HG02938 (cell line): Measurements from ENCODE around the gene CD63.

Experiments used
- ATAC-seq: cut with Tn5 transposase; IDR thresholded peaks from one replicate; pipeline ENCODE4 v1.9.1; 2021; ENCODE audit warnings: mild to moderate bottlenecking, moderate library complexity; ENCODE audit not compliant: unreplicated experiment

Gene CD63

DNA sequence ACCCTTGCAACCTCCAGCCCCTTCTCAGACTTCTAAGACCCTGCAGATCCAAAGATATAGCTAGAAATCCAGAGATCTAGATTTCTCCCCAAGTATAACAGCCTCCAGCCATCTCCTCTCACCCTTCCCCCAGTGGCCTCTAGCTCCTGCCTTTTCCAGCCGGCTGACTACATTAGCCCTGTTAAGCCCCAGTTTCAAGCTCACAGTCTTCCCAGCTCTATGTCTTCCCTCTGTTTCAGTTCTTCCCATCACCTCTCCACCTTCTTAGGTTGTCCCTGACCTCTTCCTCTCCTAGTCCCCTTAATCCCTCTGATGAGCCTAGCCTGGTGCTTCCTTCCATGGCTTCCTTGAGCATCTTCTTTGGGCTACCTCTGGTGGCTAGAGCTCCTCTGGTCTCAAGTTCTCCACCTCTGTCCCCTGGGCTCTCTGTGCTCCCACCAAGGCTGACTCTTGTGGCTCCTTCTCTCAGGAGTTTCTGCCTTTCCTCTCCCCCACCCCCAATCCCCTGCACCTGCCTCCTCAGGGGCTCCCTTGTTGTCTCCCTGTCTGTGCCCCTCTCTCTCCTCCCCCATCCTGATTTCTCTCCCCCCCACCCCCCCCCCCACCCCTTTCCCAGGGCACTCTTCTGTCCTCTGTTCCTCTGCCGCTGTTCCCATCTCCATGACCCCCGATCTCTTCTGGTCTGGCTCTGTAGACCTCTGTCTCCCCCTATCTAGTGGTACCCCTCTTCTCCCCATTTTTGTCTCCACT lies 13.3 kb upstream of the CD63 start:
- no peak for ATAC-seq

DNA sequence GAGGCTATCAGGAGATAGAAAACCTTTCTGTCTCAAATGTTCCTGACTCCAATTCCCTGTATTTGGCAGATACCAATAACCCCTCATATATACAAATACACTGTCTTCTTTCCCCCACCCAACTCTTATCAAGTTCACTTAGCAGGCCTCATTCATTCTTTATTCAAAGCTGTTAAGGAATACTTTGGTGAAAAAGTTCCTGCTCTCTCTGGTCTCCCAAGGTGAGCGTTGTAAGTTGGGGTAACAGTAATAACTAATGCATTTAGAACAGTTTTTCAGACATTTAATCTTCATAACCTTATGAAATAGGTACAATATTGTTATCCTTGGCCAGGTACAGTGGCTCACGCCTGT lies 10.2 kb upstream of the CD63 start:
- ATAC-seq = no peak

DNA sequence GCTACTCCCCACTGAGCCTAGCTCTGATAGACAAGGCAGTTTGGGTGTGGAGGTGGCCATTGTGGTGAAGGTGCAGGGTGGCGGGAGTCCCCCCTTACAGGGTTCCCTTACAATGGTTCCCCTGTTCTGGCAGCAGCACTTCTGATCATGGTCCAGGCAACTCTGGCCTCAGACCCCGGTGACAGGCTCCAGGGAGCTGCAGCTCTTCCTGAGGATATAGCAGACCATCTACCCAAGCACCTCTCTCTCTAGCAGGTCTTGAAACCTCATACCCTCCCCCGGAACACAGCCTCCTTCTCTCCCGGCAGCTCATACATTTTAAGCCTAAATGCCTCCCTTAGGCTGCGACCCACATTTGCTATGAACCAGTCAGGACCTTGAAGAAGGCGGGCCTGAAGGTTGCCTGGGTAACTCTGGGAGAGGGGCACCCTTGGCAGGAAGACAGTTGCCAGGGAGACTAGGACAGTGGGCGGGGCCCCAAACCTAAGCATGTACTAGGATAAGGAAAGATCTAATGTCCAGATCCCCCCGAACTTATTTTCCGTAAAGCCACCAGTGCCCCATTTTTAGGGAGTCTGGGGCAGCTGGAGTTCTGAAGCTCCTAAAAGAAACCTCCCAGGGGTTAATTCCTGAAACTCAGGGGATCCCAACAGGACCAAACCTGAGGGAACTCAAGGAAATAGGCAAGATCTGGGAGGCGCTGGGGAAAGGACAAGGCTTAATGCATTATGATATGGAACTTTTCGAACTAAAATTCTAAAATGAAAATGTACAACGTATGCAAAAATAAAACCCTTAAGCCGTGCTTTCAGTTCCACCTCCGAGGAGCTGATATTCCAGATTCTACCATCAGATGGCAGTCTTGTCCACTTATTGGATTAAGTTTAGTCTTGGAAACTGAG lies 9.6 kb upstream of the CD63 start:
- peak; percentile 75 for ATAC-seq

DNA sequence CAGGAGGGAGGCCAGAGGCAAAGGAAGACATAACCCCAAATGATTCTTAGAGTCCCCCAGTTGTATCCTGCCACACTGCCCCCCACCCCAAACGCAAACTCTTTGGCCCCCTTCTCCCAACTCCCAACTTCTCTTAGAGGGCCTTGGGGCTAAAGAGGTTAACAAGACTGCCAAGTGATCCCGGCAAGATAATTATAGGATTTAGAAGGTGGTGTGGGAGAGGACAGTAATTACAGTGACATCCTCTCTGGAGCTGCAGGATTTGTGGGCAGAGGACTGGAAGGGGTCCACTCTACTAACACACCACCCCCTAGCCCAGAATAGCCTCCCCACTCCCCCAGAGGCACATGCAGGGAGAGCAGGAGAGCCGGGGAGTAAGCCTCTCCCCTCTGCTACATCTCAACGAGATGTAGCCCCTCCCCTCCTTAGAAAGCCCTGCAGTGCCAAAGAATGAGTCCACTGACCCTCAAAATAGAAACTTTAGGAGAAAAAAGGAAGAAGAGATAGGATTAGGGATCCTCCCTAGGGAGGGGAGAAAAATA lies 8.8 kb upstream of the CD63 start:
- no peak for ATAC-seq

DNA sequence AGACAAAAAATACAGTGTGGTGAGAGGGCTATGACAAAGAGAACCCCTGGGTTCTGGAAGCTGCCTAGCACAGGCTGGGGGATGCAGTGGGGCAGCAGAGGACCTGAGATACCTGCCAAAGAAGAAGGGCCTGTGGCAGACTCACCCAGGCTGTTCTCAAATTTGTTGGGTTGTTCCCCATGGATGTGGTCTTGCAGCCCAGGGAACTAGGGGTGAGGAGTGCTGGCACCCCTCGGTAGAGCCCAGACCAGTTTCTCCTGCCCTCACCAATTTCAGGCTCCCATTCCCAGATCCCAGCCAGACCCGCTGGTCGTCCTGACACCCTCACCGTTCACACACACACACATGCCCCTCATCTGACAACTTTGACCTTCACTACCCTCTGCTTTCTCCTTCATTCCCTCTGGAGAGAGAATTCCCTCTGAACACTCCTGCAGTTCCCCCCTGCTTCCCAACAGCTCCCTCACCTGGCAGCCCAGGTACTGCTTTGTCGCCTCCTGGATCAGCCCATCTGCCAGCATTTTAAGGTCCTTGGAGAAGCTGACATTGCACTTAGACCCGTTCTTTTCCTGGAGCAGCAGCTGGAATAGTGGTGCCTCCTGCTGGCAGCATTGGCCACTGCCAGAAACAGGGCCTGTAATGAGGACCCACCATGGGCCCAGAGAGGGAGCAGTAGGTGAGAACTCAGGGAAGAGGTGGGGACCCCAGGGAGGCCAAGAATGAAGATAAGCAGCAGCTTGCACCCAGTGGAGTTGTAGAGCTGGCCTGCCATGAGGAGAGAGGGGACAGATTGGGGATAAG lies 8.2 kb upstream of the CD63 start:
- no peak for ATAC-seq

DNA sequence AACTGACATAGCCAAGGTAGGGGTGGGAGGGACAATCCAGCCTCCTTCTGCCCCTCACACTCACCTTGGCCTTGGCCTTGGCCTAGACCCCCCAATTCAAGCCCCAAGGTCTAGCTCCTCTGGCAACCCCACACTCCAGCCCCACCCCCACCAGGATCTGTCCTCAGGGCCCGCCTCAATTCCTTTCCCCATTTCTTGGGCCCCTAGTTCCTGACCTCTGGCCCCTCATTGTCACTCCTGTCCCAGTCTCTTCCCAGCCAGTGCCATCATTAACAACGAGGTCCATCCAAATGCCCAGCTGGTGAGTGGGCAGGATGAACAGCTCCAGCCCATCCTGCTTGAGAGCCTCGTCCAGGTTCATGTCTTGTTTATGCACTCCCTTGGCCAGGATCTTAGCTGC lies 7.3 kb upstream of the CD63 start:
- no peak for ATAC-seq

DNA sequence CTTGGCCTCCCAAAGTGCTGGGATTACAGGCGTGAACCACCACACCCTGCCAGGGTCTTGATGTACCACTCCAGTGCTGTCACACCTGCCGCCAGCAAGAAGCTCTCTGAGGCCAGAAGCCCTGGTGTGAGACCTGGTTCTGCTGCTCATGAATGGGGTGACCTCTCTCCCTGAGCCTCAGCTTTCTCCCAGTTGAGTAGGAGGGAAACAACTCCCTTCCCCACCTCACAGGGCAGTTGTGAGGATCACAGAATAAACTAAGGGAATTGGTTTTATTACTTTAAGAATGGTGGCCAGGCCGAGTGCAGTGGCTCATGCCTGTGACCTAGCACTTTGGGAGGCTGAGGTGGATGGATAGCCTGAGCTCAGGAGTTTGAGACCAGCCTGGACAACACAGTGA lies 5.8 kb upstream of the CD63 start:
- no peak for ATAC-seq

DNA sequence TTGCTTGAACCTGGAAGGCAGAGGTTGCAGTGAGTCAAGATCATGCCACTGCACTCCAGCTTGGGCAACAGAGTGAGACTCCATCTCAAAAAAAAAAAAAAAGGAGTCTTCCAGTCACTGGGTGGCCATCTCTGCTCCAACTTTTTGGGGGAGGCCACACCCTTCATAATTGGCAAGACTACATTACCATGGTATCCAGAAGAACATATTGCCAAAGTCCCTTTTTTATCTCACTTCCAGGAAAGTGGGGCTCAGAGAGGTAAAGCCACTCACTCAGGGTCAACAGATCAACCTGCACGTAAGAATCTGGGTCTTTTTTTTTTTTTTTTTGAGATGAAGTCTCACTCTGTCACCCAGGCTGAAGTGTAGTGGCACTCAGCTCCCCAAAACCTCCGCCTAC lies 5.0 kb upstream of the CD63 start:
- ATAC-seq = no peak

DNA sequence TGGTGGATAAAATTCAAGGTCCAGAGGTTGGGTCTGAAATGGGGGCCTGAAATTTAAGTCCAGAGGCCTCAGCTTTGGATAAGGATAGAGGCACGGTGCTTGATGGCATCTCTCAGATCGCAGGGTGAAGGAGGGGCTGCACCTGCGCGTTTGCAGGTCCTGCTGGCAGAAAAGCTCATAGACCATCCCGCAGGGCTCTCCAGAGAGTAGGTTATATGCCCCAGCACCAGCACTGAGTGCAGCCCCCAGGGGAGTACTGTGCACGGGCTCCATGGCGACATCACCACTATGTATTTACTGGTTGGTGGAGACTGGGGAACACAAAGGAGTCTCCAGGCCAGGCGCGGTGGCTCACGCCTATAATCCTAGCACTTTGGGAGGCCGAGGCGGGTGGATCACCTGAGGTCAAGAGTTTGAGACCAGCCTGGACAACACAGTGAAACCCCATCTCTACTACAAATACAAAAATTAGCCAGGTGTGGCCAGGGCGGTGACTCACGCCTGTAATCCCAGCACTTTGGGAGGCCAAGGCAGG lies 4.3 kb upstream of the CD63 start:
- no peak for ATAC-seq

DNA sequence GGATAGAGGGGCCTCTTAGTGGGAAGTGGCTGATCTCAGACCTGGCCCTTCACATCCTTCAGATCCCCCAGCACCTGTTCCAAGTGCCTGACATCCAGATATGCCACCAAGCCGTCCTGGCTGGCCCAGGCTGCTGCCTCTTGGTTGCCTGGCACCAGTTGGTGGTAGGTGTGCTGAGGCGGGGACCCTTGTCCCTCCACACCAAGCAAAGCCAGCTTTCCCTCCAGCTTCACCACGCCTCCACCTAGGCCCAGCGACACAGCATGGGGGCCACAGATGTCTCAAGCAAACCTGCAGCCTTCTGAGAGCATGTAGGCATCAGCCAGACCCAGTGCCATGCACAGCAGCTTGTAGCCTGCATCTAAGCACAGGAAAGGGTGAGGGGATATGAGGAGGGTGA lies 3.5 kb upstream of the CD63 start:
- ATAC-seq = no peak

DNA sequence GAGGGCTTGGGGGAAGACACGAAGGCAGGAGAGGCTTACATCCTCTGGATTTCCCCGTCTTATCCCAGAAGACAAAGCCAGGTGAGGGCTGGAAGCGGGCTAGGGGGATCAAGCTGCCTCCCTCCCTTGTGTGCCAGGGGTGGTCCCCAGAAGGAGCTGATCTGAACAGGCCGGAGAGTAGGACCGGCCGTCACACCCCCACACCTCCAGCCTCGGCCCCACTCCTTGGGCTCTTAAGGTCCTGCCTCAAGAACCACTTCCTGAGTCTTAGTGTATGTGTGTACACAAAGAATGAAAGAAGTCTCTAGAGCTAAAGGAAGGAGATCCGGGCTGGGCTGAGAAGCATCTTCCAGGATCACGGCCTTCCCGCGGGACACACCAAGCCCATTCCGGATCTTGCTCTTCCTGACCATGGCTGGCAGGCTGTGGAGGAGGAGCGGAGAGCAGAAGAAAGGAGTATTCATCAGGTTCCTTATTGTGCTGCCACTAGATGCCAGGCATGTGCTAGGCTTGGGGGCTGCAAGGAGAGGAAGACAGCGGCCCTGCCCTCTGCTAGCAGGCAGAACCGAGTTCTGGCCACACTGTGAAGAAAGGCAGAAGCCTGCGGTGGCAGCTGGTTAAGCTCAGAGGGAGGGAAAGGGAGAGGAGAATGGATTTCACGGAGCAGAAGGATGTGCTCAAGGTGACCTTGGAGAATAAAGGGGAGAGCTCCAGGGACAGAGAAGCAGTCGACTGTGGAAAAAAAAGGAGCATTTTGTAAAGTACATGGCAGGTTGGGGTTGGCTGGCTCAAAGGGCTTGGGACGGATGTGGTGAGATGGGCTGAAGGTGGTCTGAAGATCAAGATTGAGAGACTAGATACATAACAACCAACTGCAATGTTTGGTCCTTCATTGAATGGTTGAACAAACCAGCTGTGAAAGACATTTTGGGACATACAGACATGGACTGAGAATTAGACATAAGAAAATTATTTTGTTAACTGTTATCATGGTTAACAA lies 1.3 kb upstream of the CD63 start:
- ATAC-seq = peak; percentile 51

DNA sequence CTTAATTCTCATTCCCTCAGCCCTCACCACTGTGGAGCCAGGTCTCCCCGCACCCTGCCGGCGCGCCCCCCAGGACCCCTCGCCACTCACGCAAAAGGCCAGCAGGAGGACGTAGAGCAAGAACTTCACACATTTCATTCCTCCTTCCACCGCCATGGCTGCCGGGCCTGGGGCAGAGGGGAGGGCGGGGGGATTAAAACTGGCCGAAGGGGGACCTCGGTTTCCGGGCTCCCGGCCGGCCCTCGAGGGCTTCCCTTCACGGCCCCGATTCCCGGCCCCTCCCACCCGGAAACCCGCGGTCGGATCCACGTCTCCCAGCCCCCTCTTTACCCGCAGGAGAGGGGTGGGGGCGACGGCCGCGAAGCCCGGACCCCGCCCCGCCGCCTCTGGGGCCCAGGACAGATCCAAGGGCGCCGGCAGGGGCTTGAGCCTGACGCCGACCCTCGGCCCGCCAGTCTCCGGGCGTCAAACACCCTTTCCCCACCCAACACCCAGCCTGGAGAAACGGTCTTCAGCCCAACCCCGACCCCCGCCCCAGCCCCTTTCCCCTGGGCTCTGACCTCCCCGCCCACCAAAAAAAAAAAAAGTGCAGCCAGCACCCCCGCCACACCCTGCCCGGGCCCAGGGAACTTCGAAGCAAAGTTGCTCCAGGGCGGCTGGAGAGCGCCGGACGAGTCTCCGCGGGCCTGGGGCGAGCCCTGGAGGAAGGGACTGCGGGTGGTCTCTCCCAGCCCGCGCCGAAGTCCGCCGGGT lies 447 bp downstream of the CD63 start:
- peak; percentile 17 for ATAC-seq

DNA sequence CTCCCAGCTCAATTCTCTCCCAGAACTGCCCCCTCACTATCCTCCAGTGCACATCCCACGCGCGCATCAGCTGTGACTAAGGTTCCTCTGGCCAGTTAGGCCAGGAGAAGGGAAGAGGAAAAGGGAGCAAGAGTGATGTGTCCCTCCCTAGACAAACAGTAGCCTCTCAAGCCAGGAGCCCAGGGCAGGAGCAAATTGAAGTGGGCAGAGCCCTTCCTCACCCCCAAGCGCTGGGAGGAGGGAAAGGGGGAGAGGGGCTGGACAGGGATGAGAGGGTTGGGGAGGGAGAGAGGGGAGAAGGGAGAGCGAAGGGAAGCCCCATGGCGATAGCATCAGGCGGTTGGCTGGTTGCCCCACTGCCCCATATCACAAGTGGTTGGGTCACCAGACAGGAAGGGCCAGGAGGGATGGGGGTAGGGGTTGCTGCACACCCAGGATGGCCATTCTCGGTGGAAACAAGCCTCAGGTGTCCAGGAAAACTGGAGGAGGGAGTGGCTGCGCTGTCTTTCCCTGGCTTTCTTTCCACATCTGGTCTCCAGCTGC lies 1.1 kb downstream of the CD63 start:
- no peak for ATAC-seq

DNA sequence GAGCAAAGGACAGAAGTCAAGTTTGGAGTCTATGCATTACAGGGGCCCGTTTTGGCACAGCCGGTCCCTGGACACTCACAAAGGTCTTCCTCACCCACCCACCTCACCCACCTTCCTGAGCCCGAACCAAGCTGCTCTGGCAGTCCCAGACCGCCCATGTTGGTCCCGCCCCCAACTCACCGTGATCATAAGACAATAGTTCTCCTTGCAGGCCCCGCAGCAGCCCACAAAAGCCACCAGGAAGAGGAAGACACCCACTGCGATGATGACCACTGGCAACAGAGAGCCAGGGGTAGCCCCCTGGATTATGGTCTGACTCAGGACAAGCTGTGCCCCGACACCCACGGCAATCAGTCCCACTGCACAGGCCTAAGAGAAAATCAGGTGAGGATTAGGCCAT lies 1.8 kb downstream of the CD63 start:
- no peak for ATAC-seq

DNA sequence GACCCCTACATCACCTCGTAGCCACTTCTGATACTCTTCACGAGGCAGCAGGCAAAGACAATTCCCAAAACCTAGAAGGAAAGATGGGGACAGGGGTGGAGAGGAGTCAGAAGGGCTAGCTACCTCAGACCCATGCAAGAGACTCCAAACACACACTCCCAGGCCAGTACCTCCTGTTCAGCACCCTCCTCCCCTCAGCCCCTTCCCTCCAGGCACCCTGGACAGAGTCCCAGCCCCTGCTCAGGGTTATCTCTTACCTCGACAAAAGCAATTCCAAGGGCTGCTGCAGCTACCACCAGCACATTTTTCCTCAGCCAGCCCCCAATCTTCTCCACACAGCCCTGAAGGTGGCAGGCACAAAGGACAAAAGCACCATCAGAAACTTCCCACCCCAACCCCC lies 3.3 kb downstream of the CD63 start:
- ATAC-seq = no peak

DNA sequence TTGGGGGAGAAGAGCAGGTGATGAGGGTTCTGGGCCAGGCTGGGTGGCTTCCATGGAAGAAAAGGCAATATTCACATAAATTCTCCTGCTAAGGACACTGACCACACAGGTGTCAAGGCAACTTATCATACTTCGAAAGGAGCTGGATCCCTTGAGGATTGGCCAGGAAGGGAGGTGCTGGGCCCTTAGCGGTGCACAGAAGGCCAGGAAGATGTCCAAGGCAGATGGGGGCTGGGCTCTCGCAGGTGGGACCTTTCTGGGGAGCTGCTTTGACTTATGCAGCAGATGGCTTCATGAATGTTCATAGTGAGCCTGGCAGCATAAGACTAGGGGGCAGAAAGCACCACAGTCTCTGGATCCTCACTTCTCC lies 3.9 kb downstream of the CD63 start:
- ATAC-seq = no peak

DNA sequence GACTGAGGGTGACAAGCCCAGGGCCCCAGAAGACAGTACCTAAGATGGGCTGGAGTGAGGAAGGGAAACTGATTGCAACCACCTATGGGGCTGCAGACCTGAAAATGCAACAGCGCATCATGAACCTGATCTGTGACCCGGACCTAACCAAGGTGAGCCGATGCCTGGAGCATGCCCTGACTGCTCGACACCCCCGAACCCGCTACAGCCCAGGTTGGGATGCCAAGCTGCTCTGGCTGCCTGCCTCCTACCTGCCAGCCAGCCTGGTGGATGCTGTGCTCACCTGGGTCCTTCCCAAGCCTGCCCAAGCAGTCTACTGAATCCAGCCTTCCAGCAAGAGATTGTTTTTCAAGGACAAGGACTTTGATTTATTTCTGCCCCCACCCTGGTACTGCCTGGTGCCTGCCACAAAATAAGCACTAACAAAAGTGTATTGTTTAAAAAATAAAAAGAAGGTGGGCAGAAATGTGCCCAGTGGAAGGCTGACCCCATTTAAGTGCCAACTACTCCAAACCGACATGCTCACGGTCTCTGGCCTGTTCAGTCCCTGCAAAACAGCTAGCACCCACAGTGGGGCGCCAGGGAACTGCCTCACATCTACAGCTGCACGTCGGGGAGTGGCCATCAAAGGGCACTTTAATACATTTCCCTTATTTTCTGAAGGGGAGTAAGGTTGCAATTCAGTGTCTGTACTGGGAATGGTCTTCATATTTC lies 4.4 kb downstream of the CD63 start:
- no peak for ATAC-seq

DNA sequence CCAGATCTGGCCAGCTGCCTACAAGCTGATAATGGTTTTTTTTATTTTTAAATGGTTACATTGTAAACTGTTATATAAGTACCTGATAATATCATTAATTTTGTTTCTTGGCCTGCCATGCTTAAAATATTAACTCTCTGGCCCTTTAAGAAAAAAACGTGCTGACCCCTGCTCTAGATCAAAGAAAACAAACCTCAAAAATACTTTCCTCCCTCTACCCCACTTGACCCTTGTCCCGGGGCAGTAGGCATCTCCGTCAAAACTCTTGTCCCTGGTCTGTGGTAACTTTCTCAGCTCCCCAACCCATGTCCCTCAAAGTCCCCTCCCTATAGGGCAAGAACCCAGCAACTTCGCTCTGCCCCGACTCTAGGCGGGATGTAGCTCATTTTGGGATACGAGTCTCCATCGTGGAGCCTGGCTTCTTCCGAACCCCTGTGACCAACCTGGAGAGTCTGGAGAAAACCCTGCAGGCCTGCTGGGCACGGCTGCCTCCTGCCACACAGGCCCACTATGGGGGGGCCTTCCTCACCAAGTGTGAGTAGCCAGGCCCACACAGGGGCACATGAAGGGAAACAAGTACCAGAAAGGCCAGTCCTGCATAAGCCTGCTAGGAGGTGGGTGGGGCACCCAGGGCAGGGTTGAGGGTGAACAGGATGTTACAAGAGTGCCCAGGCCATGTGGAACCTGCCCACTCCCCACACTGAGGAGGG lies 5.1 kb downstream of the CD63 start:
- ATAC-seq = no peak
